ENCODE measurements around the gene MYO1G.

The MYO1G gene

GRCh38 chr7:44982970-44983369, 4.2 kb upstream of the MYO1G start:
- Histone ChIP-seq H3K36me3 (ENCODE audit: insufficient read depth, low read length) (peaks cover 37% of the 10 kb centered on the region), H3K27me3 (ENCODE audit: insufficient read depth, low read length, poor library complexity, severe bottlenecking) (peaks cover 11% of the 10 kb centered on the region), H3K9me3 (ENCODE audit: insufficient read depth, low read depth, low read length) (no peaks in the 10 kb centered on the region), H3K9me2 (replicated peaks; ENCODE audit: low read depth, low read length) (no peaks in the 10 kb centered on the region), H3K79me2 (ENCODE audit: insufficient read depth, low read length) (peaks cover 88% of the 10 kb centered on the region), H3K9ac (ENCODE audit: low read depth, low read length, poor library complexity, severe bottlenecking) (peak overlapping the region; percentile 93), H3K4me3 (ENCODE audit: low read length, poor library complexity, severe bottlenecking) (peak overlapping the region; percentile 89), H3K4me2 (ENCODE audit: low read depth, low read length, poor library complexity, severe bottlenecking) (peak overlapping the region; percentile 97), H2AFZ (ENCODE audit: low read length) (no peak overlapping the region), H4K20me1 (ENCODE audit: insufficient read depth, low read length, poor library complexity, severe bottlenecking) (peaks cover 44% of the 10 kb centered on the region), H3K4me1 (ENCODE audit: insufficient read depth, low read length, poor library complexity, severe bottlenecking) (peaks cover 65% of the 10 kb centered on the region), H3F3A (ENCODE audit: low read depth) (peaks cover 26% of the 10 kb centered on the region; the same call in 1 of the 2 replicates)
- TF ChIP-seq EZH2phosphoT487 (IDR thresholded peaks at IDR 0.05; ENCODE audit: borderline replicate concordance) (no peak), CTCF (conservative IDR thresholded peaks at IDR 0.05; ENCODE audit: low read length) (no peak)

GRCh38 chr7:44982535-44982923, 3.7 kb upstream of the MYO1G start:
- H3K4me2 ChIP-seq (ENCODE audit: low read depth, low read length, poor library complexity, severe bottlenecking): peak overlapping the region; percentile 97
- peaks cover 37% of the 10 kb centered on the region for H3K36me3 ChIP-seq (ENCODE audit: insufficient read depth, low read length)
- H3K4me1 ChIP-seq (ENCODE audit: insufficient read depth, low read length, poor library complexity, severe bottlenecking): peaks cover 63% of the 10 kb centered on the region
- no peaks in the 10 kb centered on the region for H3K9me3 ChIP-seq (ENCODE audit: insufficient read depth, low read depth, low read length)
- TF ChIP-seq EZH2phosphoT487 (IDR thresholded peaks at IDR 0.05; ENCODE audit: borderline replicate concordance) (no peak), CTCF (conservative IDR thresholded peaks at IDR 0.05; ENCODE audit: low read length) (no peak)
- no peaks in the 10 kb centered on the region for H3K9me2 ChIP-seq (replicated peaks; ENCODE audit: low read depth, low read length)
- H3F3A ChIP-seq (ENCODE audit: low read depth): peaks cover 26% of the 10 kb centered on the region; the same call in 1 of the 2 replicates
- H2AFZ ChIP-seq (ENCODE audit: low read length): no peak overlapping the region
- peak overlapping the region; percentile 93 for H3K9ac ChIP-seq (ENCODE audit: low read depth, low read length, poor library complexity, severe bottlenecking)
- peak overlapping the region; percentile 89 for H3K4me3 ChIP-seq (ENCODE audit: low read length, poor library complexity, severe bottlenecking)
- H4K20me1 ChIP-seq (ENCODE audit: insufficient read depth, low read length, poor library complexity, severe bottlenecking): peaks cover 44% of the 10 kb centered on the region
- H3K27me3 ChIP-seq (ENCODE audit: insufficient read depth, low read length, poor library complexity, severe bottlenecking): peaks cover 11% of the 10 kb centered on the region
- H3K79me2 ChIP-seq (ENCODE audit: insufficient read depth, low read length): peaks cover 88% of the 10 kb centered on the region

GRCh38 chr7:44981035-44981706, 2.4 kb upstream of the MYO1G start:
- Histone ChIP-seq H3K79me2 (ENCODE audit: insufficient read depth, low read length) (peaks cover 88% of the 10 kb centered on the region), H3F3A (ENCODE audit: low read depth) (peaks cover 26% of the 10 kb centered on the region; the same call in 1 of the 2 replicates), H3K27me3 (ENCODE audit: insufficient read depth, low read length, poor library complexity, severe bottlenecking) (peaks cover 8% of the 10 kb centered on the region), H3K4me2 (ENCODE audit: low read depth, low read length, poor library complexity, severe bottlenecking) (peak overlapping the region; percentile 86), H3K4me1 (ENCODE audit: insufficient read depth, low read length, poor library complexity, severe bottlenecking) (peaks cover 65% of the 10 kb centered on the region), H3K9me2 (replicated peaks; ENCODE audit: low read depth, low read length) (no peaks in the 10 kb centered on the region), H3K9ac (ENCODE audit: low read depth, low read length, poor library complexity, severe bottlenecking) (peak overlapping the region; percentile 99), H2AFZ (ENCODE audit: low read length) (no peak overlapping the region), H3K36me3 (ENCODE audit: insufficient read depth, low read length) (peaks cover 47% of the 10 kb centered on the region), H4K20me1 (ENCODE audit: insufficient read depth, low read length, poor library complexity, severe bottlenecking) (peaks cover 54% of the 10 kb centered on the region), H3K9me3 (ENCODE audit: insufficient read depth, low read depth, low read length) (no peaks in the 10 kb centered on the region), H3K4me3 (ENCODE audit: low read length, poor library complexity, severe bottlenecking) (peak overlapping the region; percentile 87)
- TF ChIP-seq EZH2phosphoT487 (IDR thresholded peaks at IDR 0.05; ENCODE audit: borderline replicate concordance) (no peak), CTCF (conservative IDR thresholded peaks at IDR 0.05; ENCODE audit: low read length) (no peak)

All from Loucy (cell line).